HepG2 (cell line): ENCODE data around the gene EPHX1. TPM values are rescaled to one million over a fixed set of nuclear protein-coding genes. Genes with fewer than 3 reads are reported as not detected.
A peak's percentile ranks its signal among the peaks of the same experiment; 100 is the strongest.

ENCODE experiments used
- FOXK2 ChIP-seq: fragments of 450-650 bp; IDR thresholded peaks from 2 replicates; pipeline ENCODE4 v1.6.1; 2016
- IKZF4 ChIP-seq: sonication (generic); formaldehyde crosslinking; IDR thresholded peaks from 2 replicates; pipeline ENCODE4 v1.5.1; 2020; ENCODE audit warnings: borderline replicate concordance, mild to moderate bottlenecking, low read depth, missing genetic modification reagents; ENCODE audit errors: not compliant biosample characterization
- KAT7 ChIP-seq: IDR thresholded peaks from 2 replicates; pipeline ENCODE4 v1.6.1; 2018; ENCODE audit warnings: borderline replicate concordance, missing compliant biosample characterization
- KLF16 ChIP-seq, 2 experiments: sonication (generic) in 1 of 2; formaldehyde crosslinking in 1 of 2; IDR thresholded peaks; 2 replicates each; pipeline versions ENCODE4 v1.6.1 to v1.8.0; 2016 to 2023; ENCODE audit warnings: missing genetic modification reagents in 2 of 2, missing compliant biosample characterization in 1 of 2
- MYC ChIP-seq: sonication (generic); formaldehyde crosslinking; IDR thresholded peaks from 2 replicates; pipeline ENCODE4 v1.9.0; 2021; ENCODE audit warnings: missing genetic modification reagents, borderline replicate concordance
- MYNN ChIP-seq: sonication (generic); formaldehyde crosslinking; IDR thresholded peaks from 2 replicates; pipeline ENCODE4 v1.4.0; 2020; ENCODE audit warnings: mild to moderate bottlenecking, low read depth, missing genetic modification reagents
- NCOA2 ChIP-seq: sonication (generic); formaldehyde crosslinking; IDR thresholded peaks from 2 replicates; pipeline ENCODE4 v1.8.0; 2022; ENCODE audit warnings: inconsistent platforms
- NFKBIZ ChIP-seq: IDR thresholded peaks from 2 replicates; pipeline ENCODE4 v1.6.1; 2018; ENCODE audit warnings: missing genetic modification reagents, missing compliant biosample characterization
- PBX2 ChIP-seq: IDR thresholded peaks from 2 replicates; pipeline ENCODE4 v1.6.1; 2016; ENCODE audit warnings: control low read depth
- PRMT3 ChIP-seq: sonication (generic); formaldehyde crosslinking; IDR thresholded peaks from 2 replicates; pipeline ENCODE4 v1.8.1; 2022; ENCODE audit warnings: low read depth, mild to moderate bottlenecking, moderate library complexity, missing genetic modification reagents, borderline replicate concordance
- RELA ChIP-seq: sonication (generic); formaldehyde crosslinking; IDR thresholded peaks from 2 replicates; pipeline ENCODE4 v1.4.0; 2020; ENCODE audit warnings: missing genetic modification reagents
- SPEN ChIP-seq: sonication (generic); formaldehyde crosslinking; IDR thresholded peaks from 2 replicates; pipeline ENCODE4 v1.5.1; 2020; ENCODE audit warnings: low read depth, mild to moderate bottlenecking, missing genetic modification reagents
- SRSF9 ChIP-seq: fragments of 200-400 bp; formaldehyde crosslinking; IDR thresholded peaks from 2 replicates; pipeline ENCODE4 v1.6.1; 2018; ENCODE audit warnings: borderline replicate concordance, mild to moderate bottlenecking, low read depth, low read length; ENCODE audit not compliant: insufficient read depth, poor library complexity, severe bottlenecking
- ZBTB7B ChIP-seq: sonication (generic); formaldehyde crosslinking; IDR thresholded peaks from 2 replicates; pipeline ENCODE4 v1.4.0; 2020; ENCODE audit warnings: missing genetic modification reagents
- ZNF329 ChIP-seq: sonication (generic); formaldehyde crosslinking; IDR thresholded peaks from 2 replicates; pipeline ENCODE4 v1.9.0; 2021; ENCODE audit warnings: low read depth, mild to moderate bottlenecking, missing genetic modification reagents
- ZNF543 ChIP-seq: sonication (generic); formaldehyde crosslinking; IDR thresholded peaks from 2 replicates; pipeline ENCODE4 v1.4.0; 2020; ENCODE audit warnings: mild to moderate bottlenecking, missing genetic modification reagents
- ZNF550 ChIP-seq: sonication (generic); formaldehyde crosslinking; IDR thresholded peaks from 2 replicates; pipeline ENCODE4 v1.4.0; 2020; ENCODE audit warnings: mild to moderate bottlenecking, missing genetic modification reagents, borderline replicate concordance
- ZSCAN9 ChIP-seq: IDR thresholded peaks from 2 replicates; pipeline ENCODE4 v1.6.1; 2016; ENCODE audit warnings: borderline replicate concordance
- polyA plus RNA-seq, 8 experiments: library from polyadenylated mRNA; depleted of rRNA in 3 of 8; stranded (reverse) in 7 of 8; unstranded in 1 of 8; fragments of >200 nt; fragmentation: Illumina TruSeq in 4 of 8; extraction: Trizol in 4 of 8; gene quantifications; 2 replicates each; pipeline versions ENCODE4 v1.2.1 to v1.2.3, GENCODE V29; 2011 to 2016; ENCODE audit warnings: low read depth in 4 of 8, missing spikeins in 1 of 8, mixed read lengths in 1 of 8; ENCODE audit not compliant: insufficient read depth in 1 of 8
- total RNA-seq, 5 experiments: library from RNA; depleted of rRNA; stranded (reverse); fragments of >200 nt; fragmentation: Illumina TruSeq; extraction: Trizol; gene quantifications; 2 replicates each; pipeline ENCODE4 v1.2.3, GENCODE V29; 2016; ENCODE audit warnings: low read depth in 1 of 5
- TF ChIP-seq, protein P1 (sequence below): sonication (generic); formaldehyde crosslinking; IDR thresholded peaks from 2 replicates; pipeline ENCODE4 v1.5.0; 2020; ENCODE audit warnings: mild to moderate bottlenecking, missing genetic modification reagents, borderline replicate concordance
- TF ChIP-seq, protein P2 (sequence below): sonication (generic); formaldehyde crosslinking; IDR thresholded peaks from 2 replicates; pipeline ENCODE4 v1.4.0; 2020; ENCODE audit warnings: mild to moderate bottlenecking, missing genetic modification reagents

Gene EPHX1
- total and polyA plus RNA-seq, 2 of the 13 experiments (the other 11 are each of a cell fraction or from before 2014, with no cell fraction given): 27.7 to 36.5 TPM

- TF ChIP-seq KLF16 (CRISPR knock-in tag; IDR thresholded peaks at IDR 0.05): no peak
- TF ChIP-seq PRMT3 (CRISPR knock-in tag): no peak
- no peak for TF ChIP-seq ZNF543 (CRISPR knock-in tag)
- no peak for TF ChIP-seq KAT7 (CRISPR knock-in tag)
- no peak for TF ChIP-seq IKZF4 (CRISPR knock-in tag)
- TF ChIP-seq MYNN (CRISPR knock-in tag): no peak
- TF ChIP-seq NCOA2 (CRISPR knock-in tag): no peak
- TF ChIP-seq FOXK2: no peak
- TF ChIP-seq, protein P1, sequence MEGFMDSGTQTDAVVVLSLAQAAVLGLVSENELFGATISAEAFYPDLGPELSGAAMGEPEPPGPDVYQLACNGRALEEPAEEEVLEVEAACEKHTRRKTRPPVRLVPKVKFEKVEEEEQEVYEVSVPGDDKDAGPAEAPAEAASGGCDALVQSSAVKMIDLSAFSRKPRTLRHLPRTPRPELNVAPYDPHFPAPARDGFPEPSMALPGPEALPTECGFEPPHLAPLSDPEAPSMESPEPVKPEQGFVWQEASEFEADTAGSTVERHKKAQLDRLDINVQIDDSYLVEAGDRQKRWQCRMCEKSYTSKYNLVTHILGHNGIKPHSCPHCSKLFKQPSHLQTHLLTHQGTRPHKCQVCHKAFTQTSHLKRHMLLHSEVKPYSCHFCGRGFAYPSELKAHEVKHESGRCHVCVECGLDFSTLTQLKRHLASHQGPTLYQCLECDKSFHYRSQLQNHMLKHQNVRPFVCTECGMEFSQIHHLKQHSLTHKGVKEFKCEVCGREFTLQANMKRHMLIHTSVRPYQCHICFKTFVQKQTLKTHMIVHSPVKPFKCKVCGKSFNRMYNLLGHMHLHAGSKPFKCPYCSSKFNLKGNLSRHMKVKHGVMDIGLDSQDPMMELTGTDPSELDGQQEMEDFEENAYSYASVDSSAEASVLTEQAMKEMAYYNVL (CRISPR knock-in tag): no peak
- TF ChIP-seq, protein P2, sequence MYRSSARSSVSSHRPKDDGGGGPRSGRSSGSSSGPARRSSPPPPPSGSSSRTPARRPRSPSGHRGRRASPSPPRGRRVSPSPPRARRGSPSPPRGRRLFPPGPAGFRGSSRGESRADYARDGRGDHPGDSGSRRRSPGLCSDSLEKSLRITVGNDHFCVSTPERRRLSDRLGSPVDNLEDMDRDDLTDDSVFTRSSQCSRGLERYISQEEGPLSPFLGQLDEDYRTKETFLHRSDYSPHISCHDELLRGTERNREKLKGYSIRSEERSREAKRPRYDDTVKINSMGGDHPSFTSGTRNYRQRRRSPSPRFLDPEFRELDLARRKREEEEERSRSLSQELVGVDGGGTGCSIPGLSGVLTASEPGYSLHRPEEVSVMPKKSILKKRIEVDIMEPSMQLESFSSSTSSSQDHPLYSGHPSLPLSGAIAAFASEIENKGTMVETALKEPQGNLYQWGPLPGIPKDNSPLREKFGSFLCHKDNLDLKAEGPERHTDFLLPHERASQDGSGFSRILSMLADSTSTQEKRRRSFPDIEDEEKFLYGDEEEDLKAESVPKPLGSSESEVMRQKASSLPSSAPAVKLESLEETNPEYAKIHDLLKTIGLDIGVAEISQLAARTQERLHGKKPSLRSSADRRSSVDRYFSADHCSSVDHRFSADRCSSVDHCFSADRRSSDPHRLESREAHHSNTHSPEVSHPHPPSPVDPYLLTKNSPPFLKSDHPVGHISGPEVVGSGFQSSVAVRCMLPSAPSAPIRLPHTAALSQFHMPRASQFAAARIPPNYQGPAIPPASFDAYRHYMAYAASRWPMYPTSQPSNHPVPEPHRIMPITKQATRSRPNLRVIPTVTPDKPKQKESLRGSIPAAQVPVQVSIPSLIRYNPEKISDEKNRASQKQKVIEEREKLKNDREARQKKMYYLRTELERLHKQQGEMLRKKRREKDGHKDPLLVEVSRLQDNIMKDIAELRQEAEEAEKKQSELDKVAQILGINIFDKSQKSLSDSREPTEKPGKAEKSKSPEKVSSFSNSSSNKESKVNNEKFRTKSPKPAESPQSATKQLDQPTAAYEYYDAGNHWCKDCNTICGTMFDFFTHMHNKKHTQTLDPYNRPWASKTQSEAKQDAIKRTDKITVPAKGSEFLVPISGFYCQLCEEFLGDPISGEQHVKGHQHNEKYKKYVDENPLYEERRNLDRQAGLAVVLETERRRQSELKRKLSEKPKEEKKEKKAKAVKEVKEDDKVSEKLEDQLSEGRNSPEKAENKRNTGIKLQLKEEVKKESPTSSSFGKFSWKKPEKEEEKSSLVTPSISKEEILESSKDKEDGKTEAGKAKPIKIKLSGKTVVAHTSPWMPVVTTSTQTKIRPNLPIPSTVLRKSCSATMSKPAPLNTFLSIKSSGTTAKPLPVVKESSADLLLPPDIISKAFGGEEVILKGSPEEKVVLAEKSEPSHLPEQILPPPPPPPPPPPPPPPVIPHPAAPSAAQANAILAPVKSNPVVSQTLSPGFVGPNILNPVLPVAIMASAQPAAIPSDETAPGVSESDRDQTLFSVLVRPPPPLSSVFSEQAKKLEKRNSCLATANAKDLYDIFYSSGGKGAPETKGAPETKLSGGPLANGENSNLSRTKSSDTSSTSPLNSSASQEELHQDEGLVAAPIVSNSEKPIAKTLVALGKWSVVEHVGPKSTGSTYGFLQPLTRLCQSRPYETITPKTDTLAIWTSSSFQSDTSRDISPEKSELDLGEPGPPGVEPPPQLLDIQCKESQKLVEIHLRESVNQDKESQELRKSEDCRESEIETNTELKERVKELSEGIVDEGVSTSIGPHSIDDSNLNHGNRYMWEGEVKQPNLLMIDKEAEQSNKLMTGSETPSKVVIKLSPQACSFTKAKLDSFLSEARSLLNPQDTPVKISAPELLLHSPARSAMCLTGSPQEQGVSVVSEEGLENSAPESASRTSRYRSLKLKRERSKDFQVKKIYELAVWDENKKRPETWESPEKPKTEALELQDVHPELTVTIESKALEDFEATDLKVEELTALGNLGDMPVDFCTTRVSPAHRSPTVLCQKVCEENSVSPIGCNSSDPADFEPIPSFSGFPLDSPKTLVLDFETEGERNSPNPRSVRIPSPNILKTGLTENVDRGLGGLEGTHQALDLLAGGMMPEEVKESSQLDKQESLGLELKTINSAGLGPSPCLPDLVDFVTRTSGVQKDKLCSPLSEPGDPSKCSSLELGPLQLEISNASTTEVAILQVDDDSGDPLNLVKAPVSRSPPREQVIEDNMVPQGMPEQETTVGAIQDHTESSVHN (CRISPR knock-in tag): no peak
- no peak for TF ChIP-seq SPEN (CRISPR knock-in tag)
- peak; percentile 51; the same call in 1 of the 2 replicates for TF ChIP-seq MYC (CRISPR knock-in tag)
- TF ChIP-seq ZSCAN9: 0 out of 2 replicates have a peak, but pooled peaks have one; percentile 23
- no peak for TF ChIP-seq NFKBIZ (CRISPR knock-in tag)
- TF ChIP-seq SRSF9: no peak
- TF ChIP-seq RELA (CRISPR knock-in tag): no peak
- TF ChIP-seq PBX2 (CRISPR knock-in tag): no peak
- no peak for TF ChIP-seq ZNF329
- TF ChIP-seq ZBTB7B: no peak
- TF ChIP-seq ZNF550 (CRISPR knock-in tag): no peak
Measured at GRCh38 chr1:225817611-225818061, 7.7 kb downstream of the EPHX1 start (continued).
